Esophagus (tissue), 2 donors: Measurements from ENCODE around the gene GPR42. TPM values are rescaled to one million over a fixed set of nuclear protein-coding genes. Genes with fewer than 3 reads are reported as not detected.

ENCODE experiments used
- H3K27ac ChIP-seq, 2 donors: one replicate each; pipeline ENCODE4 v1.5.1; 2013; ENCODE audit warnings: low read depth in 2 of 2, mild to moderate bottlenecking in 2 of 2, inconsistent platforms in 1 of 2, low read length in 1 of 2, moderate library complexity in 1 of 2
- H3K27me3 ChIP-seq, 2 donors: one replicate each; pipeline ENCODE4 v1.6.1; 2013; ENCODE audit warnings: low read length in 2 of 2, control low read depth in 1 of 2, mild to moderate bottlenecking in 1 of 2; ENCODE audit not compliant: insufficient read depth in 2 of 2, control insufficient read depth in 1 of 2
- H3K36me3 ChIP-seq, 2 donors: one replicate each; pipeline ENCODE4 v1.6.1; 2013; ENCODE audit warnings: low read length in 1 of 2; ENCODE audit not compliant: control insufficient read depth in 2 of 2, insufficient read depth in 2 of 2
- H3K4me1 ChIP-seq, 2 donors: one replicate each; pipeline ENCODE4 v1.6.1; 2013; ENCODE audit warnings: low read length in 1 of 2; ENCODE audit not compliant: control insufficient read depth in 2 of 2, insufficient read depth in 2 of 2
- H3K4me3 ChIP-seq, 2 donors: one replicate each; pipeline ENCODE4 v1.5.1; 2013; ENCODE audit warnings: low read length in 2 of 2, mild to moderate bottlenecking in 2 of 2, low read depth in 1 of 2, moderate library complexity in 1 of 2
- H3K9me3 ChIP-seq, 2 donors: one replicate each; pipeline ENCODE4 v1.6.1; 2013; ENCODE audit warnings: mild to moderate bottlenecking in 2 of 2, low read depth in 1 of 2, low read length in 1 of 2, moderate library complexity in 1 of 2; ENCODE audit not compliant: control insufficient read depth in 2 of 2, insufficient read depth in 1 of 2
- WGBS, 2 donors: extraction: QIAGEN DNeasy Blood & Tissue Kit; methylation state at CpG; one replicate each; pipeline ENCODE4 v1.1.7; 2013; 5-methylcytosine and 5-hydroxymethylcytosine counted together
- polyA plus RNA-seq, 2 donors: library from polyadenylated mRNA; stranded (reverse); fragments of 200-250 nt; gene quantifications; one replicate each; pipeline ENCODE4 v1.2.3, GENCODE V29; 2013
- donor health status: healthy with polysubstance abuse.
- donor health status: Bipolar disorder and iron deficiency.

GPR42 gene
- polyA plus RNA-seq, 2 donors = not detected

DNA sequence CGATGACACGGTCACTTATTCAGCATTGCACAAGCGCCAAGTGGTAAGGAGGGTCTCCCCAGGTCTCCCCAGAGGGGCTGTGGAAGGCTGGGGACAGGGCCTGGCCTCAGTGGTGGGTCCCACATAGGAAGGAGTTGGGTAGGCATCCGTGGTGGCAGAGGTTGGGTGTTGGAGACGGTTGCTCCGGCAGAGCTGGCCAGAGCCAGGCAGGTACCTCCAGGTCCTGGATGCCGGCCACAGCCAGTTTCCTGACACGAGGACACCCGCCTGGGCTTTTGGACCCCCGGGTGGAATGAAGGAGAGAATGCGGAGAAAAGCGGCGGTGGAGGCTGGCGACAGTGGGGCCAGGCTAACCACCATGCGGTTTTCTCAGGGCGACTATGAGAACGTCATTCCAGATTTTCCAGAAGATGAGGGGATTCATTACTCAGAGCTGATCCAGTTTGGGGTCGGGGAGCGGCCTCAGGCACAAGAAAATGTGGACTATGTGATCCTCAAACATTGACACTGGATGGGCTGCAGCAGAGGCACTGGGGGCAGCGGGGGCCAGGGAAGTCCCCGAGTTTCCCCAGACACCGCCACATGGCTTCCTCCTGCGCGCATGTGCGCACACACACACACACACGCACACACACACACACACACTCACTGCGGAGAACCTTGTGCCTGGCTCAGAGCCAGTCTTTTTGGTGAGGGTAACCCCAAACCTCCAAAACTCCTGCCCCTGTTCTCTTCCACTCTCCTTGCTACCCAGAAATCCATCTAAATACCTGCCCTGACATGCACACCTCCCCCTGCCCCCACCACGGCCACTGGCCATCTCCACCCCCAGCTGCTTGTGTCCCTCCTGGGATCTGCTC is 24.4 kb upstream of the GPR42 start:
- Histone ChIP-seq H3K4me3 (no peak overlapping the region), H3K9me3 (no peaks in the 10 kb centered on the region), H3K36me3 (no peaks in the 10 kb centered on the region), H3K4me1 (peaks cover 0 to 4% of the 10 kb centered on the region in 2 donors), H3K27me3 (no peaks in the 10 kb centered on the region), H3K27ac (no peak overlapping the region)
- 58 to 67% methylated on average over 28 of the region's 28 CpGs for WGBS, 2 donors

DNA sequence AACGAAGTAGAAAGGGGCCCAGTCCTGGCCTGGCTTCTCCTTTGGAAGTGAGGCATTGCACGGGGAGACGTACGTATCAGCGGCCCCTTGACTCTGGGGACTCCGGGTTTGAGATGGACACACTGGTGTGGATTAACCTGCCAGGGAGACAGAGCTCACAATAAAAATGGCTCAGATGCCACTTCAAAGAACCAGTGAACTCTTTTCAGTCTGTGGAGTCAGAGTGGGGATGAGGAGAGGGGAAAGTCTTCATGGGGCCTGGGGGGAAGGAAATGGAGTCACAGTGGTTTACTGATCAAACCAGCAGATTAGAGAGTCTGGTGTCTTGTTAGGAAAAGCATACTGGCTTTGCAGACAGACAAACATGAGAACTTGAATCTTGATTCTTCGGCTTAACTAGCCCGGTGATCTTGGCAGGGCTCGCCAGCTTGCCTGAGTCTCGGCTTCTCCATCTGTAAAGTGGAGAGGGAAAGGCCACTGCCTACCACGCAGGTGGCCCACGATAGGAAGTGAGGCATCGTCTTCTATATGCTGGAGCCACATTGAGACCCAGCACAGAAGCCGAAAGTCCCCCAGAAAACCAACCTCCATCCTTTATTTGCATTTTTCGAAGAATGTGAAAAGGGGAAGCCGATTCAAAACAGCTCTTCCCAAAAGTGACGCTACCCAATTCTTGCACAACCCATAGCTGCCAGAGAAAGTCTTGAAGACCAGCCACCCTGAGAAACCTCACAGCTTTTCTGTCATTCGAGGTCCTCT is 23.5 kb upstream of the GPR42 start, which contains the start of gene FFAR1:
FFAR1 (plus strand) TSS at position 732 of the 759 bp plus-strand sequence. CDS start 3,650 bp downstream, outside the sequence.
- Histone ChIP-seq H3K4me3 (no peak within 1 kb of the TSS), H3K36me3 (no peaks in the 10 kb centered on the region), H3K9me3 (no peaks in the 10 kb centered on the region), H3K4me1 (peaks cover 0 to 4% of the 10 kb centered on the region in 2 donors), H3K27me3 (no peaks in the 10 kb centered on the region), H3K27ac (no peak within 1 kb of the TSS)
- 58 to 62% methylated on average over 18 of the region's 18 CpGs for WGBS, 2 donors

DNA sequence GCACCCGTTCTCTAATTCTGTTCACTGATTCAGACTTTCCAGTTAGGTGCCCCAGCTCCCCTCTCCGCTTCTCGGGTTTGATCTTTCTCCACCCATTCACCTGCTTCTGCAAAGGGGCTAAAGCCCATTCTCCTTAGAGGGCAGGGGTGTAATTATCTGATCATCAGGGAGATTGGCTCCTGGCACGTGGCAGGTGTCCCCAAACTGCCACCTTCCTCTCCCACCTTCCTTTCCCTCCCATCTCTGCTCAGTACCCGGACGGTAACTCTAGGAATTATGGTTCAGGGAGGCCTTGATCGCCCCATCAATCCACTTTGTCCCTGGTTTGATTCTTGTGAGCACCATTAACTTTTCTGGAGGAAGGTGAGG is 23.0 kb upstream of the GPR42 start:
- Histone ChIP-seq H3K27ac (no peak overlapping the region), H3K4me3 (no peak overlapping the region), H3K4me1 (peaks cover 0 to 4% of the 10 kb centered on the region in 2 donors), H3K27me3 (no peaks in the 10 kb centered on the region), H3K9me3 (no peaks in the 10 kb centered on the region), H3K36me3 (no peaks in the 10 kb centered on the region)
- WGBS, 2 donors = 71 to 75% methylated on average over 7 of the region's 7 CpGs

DNA sequence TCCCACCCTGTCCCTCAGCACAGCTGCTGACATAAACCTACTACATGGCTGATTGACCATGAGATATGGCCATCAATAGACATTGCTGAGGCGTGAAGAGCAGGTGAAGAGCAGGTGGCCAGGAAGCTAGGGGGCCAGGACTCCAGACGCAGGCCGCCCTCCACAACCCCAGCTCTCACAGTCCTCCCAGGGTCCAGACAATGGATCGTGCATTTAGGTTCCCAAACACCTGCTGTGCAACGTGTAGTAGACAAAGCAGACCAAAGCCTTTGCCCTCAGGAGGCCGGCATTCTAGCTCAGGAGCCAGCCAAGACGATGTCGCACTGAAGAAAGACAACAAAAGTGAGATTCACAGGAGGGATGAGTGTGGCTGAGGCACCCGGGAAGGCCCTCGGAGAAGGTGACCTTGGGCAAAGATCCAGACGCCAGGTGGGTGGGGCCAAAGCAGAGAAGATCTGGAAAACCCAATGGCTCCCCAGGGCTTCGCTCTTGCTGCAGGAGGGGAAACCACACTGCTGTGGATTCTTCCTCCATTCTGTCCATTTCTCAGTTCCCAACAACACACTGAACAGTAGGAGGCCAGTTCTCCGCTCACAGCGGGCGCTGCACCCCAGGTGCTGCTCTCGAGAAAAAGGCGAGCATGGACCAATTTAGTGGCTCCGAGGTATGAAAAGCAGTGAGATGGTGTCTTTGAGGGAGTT is 21.8 kb upstream of the GPR42 start:
- WGBS, 2 donors = 78 to 79% methylated on average over 18 of the region's 18 CpGs
- no peak overlapping the region for H3K4me3 ChIP-seq
- peaks cover 0 to 4% of the 10 kb centered on the region in 2 donors for H3K4me1 ChIP-seq
- H3K27me3 ChIP-seq = no peaks in the 10 kb centered on the region
- H3K36me3 ChIP-seq = no peaks in the 10 kb centered on the region
- H3K9me3 ChIP-seq = no peaks in the 10 kb centered on the region
- no peak overlapping the region for H3K27ac ChIP-seq

DNA sequence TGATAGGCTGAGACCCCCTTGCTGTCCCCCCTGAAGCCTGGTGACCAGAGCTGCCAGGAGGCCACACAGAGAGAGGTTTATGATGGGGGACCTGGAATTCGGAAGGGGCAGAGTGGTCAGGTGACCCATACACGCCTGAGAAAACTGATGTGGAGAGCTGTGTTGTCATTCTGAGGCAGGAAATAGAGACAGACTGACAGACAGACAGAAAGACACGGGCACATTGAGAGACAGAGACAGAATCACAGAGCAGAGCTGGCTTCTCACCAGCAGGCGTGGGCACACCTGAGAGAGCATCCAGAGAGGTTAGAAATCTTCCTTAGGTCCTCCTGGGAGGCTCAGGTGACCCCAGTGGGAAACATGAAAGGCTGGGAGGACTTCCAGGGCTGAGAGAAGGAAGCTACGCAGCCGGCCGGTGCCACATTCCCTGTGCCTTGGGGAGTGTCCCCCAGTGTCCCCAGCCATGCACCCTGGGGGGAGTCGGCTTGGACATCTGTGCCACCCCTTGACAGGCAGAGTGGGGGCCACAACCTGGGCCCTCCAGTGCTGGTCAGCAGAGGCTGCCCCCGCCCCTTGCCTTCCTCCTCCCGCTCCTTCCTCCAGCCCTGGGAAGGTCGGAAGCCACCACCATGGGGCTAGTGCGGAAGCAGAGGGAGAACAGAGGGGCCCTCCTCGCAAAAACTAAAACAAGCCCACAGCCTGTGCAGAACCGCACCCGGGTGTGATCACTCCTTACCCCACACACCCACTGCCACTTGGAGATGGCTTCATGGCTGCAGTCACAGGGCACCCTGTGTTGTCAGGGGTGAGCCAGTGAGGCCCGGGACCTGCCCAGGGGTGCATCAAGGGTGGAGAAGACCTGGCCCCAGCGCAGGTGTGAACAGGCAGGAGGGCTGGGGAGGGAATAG is 21.0 kb upstream of the GPR42 start:
- no peak overlapping the region for H3K27ac ChIP-seq

DNA sequence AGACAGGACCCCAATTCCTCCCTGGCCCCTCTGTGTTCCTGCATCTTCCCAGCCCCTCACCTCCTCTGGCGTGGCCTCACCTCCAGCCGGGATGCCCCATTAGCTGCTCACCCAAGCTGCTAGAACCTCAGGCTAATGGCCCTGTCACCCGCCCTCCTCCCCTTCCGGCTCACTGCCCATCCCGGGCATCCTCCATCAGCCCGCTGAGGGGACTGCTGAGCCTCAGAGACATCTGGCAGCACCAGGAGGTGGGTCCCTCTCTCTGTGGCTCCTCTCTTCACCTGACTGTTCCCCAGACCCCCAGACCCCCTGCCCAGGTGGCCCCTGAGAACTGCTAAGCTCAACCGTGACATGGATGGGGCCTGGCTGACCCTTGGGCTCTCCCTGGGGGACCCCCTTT is 20.3 kb upstream of the GPR42 start:
- WGBS, 2 donors = 76 to 86% methylated on average over 7 of the region's 7 CpGs
- no peaks in the 10 kb centered on the region for H3K27me3 ChIP-seq

More for the DNA sequence above, 21.0 kb upstream of the GPR42 start:
- H3K9me3 ChIP-seq = no peaks in the 10 kb centered on the region
- H3K27me3 ChIP-seq = no peaks in the 10 kb centered on the region
- H3K4me3 ChIP-seq = no peak overlapping the region
- no peaks in the 10 kb centered on the region for H3K36me3 ChIP-seq
- no peaks in the 10 kb centered on the region for H3K4me1 ChIP-seq
- WGBS, 2 donors = 76 to 77% methylated on average over 16 to 17 of the region's 17 CpGs

DNA sequence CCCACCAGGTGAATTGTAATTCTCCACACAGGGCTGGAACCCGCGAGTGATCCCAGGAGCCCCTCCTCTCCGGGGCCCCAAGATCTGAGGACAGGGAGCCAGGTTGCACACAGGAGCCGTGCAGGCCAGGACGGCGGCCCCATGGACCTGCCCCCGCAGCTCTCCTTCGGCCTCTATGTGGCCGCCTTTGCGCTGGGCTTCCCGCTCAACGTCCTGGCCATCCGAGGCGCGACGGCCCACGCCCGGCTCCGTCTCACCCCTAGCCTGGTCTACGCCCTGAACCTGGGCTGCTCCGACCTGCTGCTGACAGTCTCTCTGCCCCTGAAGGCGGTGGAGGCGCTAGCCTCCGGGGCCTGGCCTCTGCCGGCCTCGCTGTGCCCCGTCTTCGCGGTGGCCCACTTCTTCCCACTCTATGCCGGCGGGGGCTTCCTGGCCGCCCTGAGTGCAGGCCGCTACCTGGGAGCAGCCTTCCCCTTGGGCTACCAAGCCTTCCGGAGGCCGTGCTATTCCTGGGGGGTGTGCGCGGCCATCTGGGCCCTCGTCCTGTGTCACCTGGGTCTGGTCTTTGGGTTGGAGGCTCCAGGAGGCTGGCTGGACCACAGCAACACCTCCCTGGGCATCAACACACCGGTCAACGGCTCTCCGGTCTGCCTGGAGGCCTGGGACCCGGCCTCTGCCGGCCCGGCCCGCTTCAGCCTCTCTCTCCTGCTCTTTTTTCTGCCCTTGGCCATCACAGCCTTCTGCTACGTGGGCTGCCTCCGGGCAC is 19.3 kb upstream of the GPR42 start:
- H3K4me1 ChIP-seq = no peaks in the 10 kb centered on the region
- no peaks in the 10 kb centered on the region for H3K27me3 ChIP-seq
- 90 to 94% methylated on average over 42 to 47 of the region's 47 CpGs for WGBS, 2 donors
- H3K36me3 ChIP-seq = no peaks in the 10 kb centered on the region
- H3K27ac ChIP-seq = no peak overlapping the region
- no peak overlapping the region for H3K4me3 ChIP-seq
- H3K9me3 ChIP-seq = no peaks in the 10 kb centered on the region

More for the DNA sequence above, 20.3 kb upstream of the GPR42 start:
- no peaks in the 10 kb centered on the region for H3K36me3 ChIP-seq
- H3K4me1 ChIP-seq = no peaks in the 10 kb centered on the region
- no peak overlapping the region for H3K4me3 ChIP-seq
- H3K9me3 ChIP-seq = no peaks in the 10 kb centered on the region
- H3K27ac ChIP-seq = no peak overlapping the region

DNA sequence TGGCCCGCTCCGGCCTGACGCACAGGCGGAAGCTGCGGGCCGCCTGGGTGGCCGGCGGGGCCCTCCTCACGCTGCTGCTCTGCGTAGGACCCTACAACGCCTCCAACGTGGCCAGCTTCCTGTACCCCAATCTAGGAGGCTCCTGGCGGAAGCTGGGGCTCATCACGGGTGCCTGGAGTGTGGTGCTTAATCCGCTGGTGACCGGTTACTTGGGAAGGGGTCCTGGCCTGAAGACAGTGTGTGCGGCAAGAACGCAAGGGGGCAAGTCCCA is 18.8 kb upstream of the GPR42 start:
- WGBS, 2 donors = 83 to 85% methylated on average over 18 of the region's 18 CpGs
- Histone ChIP-seq H3K4me3 (no peak overlapping the region), H3K9me3 (no peaks in the 10 kb centered on the region), H3K36me3 (no peaks in the 10 kb centered on the region), H3K27ac (no peak overlapping the region), H3K27me3 (no peaks in the 10 kb centered on the region), H3K4me1 (no peaks in the 10 kb centered on the region)
